NCI-H2081 (cell line): ENCODE data around the gene PITHD1.
"Not testable (repeated sequence)": the region's sequence is repeated elsewhere in the genome, so short reads cannot be mapped to it uniquely, and the experiment has no call there.

ENCODE experiments used
- DNase-seq, 2 experiments: peaks; one replicate each; lab custom pipeline; 2025; lab: John Stamatoyannopoulos, UW

PITHD1 gene, protein sequence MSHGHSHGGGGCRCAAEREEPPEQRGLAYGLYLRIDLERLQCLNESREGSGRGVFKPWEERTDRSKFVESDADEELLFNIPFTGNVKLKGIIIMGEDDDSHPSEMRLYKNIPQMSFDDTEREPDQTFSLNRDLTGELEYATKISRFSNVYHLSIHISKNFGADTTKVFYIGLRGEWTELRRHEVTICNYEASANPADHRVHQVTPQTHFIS

DNA sequence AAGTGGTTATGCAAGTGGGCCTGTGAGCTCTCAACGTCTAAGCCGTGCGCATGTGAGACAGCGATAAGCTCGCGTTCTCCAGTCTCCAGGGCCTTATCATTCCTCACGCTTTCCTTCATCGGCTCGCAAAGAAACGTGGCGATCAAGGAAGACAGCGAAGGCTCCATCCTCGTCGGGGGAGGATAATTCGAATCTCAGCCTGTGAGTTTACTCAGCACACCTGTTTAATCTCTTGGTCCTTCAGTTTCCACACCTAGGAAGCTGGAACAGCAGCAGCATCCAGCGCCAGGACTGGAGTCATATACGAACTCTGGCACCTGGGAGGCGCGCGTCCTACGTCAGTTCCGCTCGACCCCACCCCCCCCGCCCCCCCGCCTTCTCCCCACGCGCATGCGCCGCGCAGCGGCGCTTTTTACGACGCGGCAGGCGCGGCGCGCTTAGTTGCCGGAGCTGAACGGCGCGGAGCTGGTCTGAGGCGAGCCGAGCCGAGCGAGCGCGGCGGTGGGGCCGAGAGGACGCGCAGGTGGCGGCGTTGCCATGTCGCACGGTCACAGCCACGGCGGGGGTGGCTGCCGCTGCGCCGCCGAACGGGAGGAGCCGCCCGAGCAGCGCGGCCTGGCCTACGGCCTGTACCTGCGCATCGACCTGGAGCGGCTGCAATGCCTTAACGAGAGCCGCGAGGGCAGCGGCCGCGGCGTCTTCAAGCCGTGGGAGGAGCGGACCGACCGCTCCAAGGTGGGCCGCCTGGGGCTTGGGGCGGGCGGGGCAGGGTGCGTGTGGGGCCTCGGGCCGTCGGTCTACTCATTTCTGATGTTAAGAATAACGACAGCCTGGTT is at the start of gene PITHD1:
PITHD1 (plus strand) TSS at position 440 of the 836 bp plus-strand sequence; CDS start at position 538, 98 bp downstream.
- DNase-seq: peak; percentile 88 to 93

DNA sequence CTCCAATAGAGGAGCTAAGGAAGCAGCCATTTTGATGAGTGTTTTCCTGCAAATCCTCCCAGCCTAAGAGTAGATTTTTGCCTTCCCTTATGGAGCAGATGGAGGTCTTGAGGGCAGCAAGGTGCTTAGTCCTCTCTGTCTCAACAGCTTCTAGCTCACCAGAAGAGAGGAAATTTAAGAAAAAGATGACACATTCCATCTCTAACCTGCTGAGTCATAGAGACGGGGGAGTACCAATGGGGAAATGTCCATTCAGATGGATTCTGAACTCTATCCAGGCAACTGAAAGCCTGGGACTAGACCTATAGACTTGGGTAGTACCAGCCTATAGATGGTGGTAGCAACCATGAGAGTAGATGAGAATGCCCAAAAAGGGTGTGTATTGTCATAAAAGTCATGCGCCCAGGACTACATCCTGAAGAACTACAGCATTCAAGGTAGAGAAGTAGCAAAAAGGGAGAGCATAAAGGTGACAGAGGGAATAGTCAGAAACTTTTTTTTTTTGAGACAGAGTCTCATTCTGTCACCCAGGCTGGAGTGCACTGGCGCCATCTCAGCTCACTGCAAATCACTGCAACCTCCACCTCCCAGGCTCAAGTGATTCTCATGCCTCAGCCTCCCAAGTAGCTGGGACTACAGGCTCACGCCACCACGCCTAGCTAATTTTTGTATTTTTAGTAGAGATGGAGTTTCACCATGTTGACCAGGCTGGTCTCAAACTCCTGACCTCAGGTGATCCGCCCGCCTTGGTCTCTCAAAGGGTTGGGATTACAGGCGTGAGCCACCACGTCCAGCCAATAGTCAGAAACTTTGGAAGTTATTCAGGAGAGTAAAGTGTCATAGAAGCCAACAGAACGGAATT is 45.6 kb upstream of the PITHD1 start:
- no peak for DNase-seq

DNA sequence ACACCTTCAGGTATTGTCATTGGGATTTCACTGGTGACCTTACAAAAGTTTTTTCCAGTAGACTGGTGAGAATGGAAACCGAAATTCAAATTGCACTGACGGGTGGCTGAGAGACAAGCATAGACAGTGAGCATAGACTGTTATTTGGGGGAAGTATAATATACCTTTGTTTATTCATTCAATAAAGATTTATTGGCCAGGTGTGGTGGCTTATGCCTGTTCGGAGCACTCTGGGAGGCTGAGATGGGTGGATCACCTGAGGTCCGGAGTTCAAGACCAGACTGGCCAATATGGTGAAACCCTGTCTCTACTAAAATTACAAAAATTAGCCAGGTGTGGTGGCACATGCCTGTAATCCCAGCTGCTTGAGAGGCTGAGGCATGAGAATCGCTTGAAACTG is 44.9 kb upstream of the PITHD1 start:
- not testable (repeated sequence) for DNase-seq

DNA sequence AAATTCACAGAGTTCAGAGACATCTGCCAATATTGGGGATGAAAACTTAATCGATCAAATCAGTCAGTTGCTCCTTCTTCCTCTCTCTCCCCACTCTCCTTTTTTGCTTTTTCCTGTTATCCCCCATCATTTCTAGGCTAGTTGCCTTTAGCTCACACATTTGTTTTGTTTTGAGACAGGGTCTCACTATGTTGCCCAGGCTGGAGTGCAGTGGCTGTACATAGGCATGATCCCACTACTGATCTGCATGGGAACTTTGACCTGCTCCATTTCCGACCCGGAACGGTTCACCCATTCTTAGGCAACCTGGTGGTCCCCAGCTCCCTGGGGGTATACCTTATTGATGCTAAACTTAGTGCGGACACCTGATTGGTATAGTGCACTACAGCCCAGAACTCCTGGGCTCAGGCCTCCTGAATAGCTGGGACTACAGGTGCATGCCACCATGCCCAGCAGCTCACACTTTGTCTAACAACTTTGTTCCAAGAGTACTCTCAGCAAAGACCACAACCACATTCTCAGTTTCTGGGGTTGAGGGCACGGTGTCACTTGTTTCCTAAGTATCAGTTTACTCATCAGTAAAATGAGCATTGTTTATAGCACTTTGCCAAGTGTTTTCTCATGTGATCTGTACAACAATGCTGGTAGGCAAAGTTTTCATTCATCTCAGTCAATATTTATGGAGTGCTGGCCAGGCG is 41.6 kb upstream of the PITHD1 start:
- no peak for DNase-seq

DNA sequence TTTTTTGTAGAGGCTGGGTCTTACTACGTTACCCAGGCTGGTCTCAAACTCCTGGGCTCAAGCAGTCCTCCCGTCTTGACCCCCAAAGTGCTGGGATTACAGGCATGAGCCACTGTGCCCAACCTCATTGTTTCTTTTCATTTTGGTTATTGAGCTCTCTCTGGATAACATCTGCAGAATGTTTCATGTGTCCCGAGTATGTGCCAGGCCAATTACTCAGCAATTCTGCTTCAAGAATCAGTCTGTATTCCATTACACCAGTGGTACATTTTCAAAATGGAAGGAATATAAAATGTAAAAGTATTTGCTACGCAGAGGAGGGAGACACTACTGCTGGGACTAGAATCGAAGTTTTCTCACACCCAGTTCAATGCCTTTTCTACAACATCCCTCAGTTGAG is 36.6 kb upstream of the PITHD1 start:
- no peak for DNase-seq

DNA sequence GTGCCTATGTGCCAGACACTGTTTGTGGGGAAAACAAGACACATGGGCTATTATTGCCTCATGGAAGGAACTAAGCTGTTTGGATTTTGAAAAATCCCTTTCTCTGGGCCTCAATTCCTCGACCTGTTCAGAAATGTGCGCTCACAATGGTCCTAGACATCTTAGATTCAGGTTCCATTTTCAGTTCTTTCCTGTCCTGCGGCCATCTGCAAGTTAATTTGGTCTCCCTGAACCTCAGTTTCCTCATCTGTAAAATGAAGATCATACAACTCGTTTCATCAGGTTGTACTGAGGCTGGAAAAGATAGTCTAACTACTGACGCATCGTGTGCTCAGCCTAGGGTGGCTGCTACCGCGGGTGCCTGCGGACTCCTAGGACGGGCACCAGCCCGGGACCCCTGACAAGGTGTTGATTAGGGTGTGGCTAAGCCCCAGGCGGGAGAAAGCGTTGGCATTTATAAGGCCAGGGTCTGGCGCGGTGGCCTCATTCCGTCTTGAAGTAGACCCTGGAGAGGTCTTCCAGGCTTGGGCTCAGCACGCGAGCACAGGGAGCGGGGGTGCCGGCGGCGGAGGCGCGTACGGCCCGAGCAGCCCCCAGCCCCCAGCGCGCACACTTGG is 35.4 kb upstream of the PITHD1 start:
- peak in 1 of 2 experiments; percentile 53 for DNase-seq

DNA sequence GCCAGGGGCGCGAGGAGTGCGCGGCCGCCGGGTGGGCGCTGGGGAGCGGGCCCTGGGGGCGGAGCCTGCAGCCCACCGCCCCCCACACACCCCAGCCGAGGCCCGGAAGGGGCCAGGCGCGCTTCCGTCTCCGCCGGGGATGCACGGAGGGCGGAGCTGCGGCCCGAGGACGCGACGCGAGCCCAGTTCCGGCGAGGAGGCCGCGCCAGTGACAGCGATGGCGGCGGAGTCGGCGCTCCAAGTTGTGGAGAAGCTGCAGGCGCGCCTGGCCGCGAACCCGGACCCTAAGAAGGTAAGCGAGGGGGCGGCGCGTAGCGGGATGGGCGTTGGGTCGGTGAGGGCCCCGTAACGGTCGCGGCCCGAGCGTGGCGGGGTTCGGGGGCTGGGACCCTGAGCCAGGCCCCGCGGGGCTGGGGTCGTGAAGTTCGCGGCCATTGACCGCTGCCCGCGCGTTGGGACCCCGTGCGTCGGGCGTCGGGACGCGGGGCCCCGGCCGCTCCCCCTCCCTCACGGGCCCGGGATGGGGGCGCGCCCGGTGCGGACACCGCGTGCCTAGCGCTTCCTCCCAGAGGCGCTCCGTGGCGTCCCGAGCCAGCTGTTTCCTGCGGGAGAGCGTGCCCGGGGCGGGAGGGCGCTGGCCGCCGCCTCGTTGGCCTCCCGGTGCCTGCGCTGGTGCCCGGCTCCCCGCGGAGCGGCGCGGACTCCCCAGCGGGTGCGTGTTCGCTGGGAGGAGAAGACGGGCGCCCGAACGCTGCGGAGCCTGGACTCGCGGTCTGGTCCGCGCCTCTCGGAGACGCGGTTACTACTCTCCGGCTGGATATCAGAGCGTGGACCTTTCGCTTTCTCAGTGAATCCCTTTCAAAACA is 34.7 kb upstream of the PITHD1 start, which contains the start of gene ELOA:
ELOA (plus strand) TSS at position 185 of the 866 bp plus-strand sequence; CDS start at position 218, 33 bp downstream.
- peak; percentile 82 to 87 for DNase-seq

DNA sequence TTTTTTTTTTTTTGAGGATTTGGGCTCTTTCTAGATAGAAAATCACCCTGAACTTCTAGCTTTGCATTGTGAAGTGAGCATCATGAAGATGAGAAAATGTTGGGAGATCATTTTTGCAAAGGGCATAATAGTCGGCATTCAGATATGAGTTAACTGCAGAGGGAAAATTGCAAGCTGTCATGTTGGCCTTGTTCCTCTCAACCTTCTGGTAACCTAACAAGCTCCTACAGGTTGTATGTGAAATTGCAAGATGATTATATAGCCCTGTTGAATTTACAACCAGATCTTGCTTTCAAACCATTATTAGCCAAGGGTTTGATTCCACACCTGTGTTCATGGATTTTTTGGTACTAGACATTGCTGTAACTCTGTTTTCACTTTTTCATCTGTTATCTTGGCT is 32.7 kb upstream of the PITHD1 start:
- DNase-seq: peak; percentile 11 to 49

DNA sequence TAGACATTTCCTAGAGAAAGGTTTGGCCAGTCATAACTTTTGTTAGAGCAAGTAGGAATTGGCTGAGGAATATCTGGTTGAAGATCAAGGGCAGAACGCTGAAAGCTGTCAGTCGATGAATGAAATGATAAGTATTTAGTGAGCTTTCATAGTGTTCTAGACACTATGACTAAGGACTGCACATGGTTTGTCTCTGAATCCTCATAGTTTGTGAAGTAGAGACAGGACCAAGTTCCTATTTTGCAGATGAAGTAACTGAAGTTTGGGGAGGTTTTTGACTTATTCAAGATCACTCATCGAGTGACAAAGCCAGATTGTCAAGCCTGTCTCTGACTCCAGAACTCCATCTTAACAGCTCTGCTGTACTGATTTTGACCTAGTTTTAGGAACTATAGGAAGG is 30.2 kb upstream of the PITHD1 start:
- DNase-seq: no peak

DNA sequence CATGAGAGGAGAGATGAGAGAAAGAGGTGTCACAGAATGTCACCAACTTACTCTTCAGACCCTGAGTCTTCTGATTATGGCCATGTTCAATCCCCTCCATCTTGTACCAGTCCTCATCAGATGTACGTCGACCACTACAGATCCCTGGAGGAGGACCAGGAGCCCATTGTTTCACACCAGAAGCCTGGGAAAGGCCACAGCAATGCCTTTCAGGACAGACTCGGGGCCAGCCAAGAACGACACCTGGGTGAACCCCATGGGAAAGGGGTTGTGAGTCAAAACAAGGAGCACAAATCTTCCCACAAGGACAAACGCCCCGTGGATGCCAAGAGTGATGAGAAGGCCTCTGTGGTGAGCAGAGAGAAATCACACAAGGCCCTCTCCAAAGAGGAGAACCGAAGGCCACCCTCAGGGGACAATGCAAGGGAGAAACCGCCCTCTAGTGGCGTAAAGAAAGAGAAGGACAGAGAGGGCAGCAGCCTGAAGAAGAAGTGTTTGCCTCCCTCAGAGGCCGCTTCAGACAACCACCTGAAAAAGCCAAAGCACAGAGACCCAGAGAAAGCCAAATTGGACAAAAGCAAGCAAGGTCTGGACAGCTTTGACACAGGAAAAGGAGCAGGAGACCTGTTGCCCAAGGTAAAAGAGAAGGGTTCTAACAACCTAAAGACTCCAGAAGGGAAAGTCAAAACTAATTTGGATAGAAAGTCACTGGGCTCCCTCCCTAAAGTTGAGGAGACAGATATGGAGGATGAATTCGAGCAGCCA is 27.0 kb upstream of the PITHD1 start:
- peak; percentile 48 to 69 for DNase-seq

DNA sequence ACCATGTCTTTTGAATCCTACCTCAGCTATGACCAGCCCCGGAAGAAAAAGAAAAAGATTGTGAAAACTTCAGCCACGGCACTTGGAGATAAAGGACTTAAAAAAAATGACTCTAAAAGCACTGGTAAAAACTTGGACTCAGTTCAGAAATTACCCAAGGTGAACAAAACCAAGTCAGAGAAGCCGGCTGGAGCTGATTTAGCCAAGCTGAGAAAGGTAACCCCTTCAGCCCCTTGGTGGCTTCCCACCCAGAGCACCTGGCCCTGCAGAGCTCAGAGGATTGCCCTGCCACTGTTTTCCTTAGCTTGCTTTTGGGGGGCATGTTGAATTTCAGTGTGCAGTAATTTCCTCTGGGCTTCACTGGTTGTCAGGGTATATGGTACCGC is 26.4 kb upstream of the PITHD1 start:
- no peak for DNase-seq

DNA sequence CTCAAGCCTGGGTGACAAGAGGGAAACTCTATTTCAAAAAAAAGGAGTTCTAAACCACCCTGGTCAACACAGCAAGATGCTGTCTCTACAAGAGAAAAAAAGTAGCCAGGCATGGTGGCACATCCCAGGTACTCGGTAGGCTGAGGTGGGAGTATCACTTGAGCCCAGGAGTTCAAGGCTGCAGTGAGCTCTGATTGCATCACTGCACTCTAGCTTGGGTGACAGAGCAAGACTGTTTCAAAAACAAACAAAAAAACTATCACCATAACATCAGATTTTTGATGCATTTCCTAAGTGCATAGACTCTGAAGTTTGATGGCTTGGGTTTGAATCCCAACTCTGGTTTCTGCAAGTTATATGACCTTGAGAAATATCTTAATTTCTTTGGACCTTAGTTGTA is 25.3 kb upstream of the PITHD1 start:
- DNase-seq: no peak

DNA sequence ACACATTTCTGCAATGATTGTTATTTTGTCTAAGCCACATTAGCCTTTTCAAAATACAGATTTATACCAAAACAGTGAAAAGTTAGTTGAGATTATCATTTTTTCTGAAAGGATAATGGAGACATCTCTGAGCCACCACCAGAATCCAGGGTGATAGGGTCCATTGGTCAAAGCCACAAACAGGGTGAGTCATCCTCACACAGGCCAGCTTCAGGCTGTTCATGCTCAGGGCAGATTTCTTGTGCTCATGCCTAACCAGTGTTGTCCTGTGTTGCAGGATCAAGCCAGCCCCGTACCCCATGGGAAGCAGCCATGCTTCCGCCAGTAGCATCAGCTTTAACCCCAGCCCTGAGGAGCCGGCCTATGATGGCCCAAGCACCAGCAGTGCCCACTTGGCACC is 21.5 kb upstream of the PITHD1 start:
- no peak for DNase-seq

DNA sequence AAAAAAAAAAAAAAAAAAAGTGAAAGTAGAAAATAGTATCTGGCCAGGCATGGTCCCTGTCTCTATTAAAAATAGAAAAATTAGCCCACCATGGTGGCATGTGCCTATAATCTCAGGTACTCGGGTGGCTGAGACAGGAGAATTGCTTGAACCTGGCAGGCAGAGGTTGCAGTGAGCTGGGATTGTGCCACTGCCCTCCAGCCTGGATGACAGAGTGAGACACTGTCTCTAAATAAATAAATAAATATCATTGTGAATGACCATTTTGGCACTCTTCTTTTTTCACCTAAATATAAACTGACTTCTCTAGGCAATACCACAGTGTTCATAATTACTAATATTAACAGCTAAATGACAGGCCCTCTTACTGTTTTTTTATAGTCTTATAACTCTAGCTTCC is 20.4 kb upstream of the PITHD1 start:
- DNase-seq: no peak

DNA sequence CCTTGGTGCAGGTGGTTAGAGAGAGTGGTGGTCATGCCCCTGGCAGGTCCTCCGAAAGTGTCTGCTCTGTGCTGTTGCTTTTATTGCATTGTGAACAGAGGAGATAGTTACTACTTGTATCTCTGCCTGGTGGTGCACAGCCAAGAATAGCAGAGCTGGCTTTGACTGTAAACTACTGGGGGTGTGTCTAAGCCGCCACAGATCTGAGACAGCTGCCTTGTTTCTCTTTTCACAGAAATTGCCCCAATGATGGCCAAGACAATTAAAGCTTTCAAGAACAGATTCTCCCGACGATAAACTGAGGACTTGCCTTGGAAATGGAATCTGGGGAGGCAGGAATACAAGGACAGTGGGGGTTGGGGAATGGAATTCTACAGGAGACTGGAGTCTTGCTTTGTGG is 18.9 kb upstream of the PITHD1 start:
- DNase-seq: no peak

DNA sequence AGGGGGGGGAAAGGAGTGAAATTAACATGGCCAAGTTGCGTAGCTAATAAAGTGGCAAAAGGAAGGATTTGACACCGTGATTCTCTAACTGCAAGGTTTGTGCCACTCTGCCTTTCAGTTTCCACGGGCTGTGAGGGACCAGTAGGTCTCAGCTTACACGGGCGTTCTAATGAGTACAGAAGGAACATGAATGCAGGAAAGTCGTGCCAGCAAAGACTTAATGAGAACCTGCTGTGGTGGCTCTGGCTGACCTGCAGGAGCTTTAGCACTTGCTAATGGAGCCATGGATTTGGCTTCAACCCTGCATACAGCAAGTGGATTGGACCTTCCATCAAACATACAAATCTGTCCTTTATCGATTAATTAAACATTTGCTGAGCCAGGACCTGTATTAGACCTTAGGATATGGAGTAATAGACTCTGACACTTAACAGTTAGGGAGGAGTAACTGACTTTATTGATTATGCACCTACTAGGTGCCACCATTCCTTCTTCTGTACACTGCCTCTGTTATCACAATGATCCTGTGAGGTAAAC is 15.1 kb upstream of the PITHD1 start:
- no peak for DNase-seq

DNA sequence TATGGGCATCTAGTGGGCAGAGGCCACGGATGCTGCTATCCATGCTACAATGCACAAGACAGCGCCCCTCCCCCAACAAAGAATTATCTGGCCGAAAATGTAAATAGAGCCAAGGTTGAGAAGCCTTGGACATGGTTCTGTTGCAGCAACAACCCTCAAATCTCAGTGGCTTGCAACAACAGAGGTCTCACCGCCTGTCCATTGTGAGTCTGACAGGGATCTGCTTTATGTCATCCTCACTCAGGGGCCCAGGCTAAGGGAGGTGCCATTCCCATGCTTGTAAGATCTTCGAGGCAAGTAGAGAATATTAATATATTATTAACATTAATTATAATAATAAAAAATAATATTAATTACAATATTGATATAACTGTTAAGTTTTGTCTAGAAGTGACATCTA is 9.5 kb upstream of the PITHD1 start:
- DNase-seq: no peak

DNA sequence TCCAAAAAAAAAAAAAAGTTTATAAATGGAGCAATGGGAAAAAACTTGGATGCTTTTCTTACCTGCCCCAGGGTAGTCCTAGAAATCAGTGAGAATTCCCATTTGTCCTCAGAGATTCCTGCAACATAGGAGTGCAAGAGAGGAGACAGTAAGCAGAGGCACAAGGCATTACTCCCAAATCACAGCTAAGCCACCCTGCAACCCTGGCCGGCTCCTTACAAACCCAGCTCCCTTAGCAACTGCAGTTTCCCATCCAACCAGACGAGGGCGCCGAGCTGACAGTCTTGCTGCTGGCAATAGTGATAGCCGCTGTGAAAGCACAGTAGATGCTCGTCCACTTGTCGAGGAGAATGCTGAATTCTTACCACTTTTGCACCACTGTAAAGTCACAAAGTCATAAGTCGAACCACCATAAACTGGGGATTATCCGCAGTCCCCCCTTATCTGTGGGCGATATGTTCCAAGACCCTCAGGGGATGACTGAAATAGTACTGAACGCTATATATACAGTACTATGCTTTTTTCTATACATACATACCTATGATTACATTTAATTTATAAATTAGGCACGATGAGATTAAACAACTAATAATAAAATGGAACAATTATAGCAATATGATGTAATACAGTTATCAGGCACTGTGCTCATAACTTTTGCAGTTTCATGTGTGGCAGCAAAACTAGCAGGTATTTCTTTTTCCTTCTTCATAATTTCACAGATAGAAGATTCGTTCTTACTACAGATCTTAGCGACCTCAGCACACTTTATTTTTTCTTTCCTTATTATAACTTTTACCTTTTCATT is 6.0 kb upstream of the PITHD1 start:
- peak; percentile 82 to 86 for DNase-seq

DNA sequence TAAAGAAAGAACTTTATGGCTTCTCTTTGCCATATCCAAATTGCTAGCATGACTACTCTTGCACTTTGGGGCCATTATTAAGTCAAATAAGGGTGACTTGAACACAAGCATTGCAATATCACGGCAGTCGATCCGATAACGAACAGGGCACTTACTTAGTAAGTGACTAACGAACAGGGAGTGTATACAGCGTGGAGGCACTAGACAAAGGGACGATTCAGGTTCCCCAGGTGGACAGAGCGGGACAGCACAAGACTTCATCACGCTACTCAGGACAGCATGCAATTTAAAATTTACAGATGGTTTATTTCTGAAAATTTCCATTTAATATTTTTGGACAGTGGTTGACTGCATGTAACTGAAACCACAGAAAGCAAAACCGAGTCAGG is 5.4 kb upstream of the PITHD1 start:
- no peak for DNase-seq
